Stimulated activated effector memory CD8-positive, alpha-beta T cell treated with anti-CD3 and anti-CD28 coated beads, Interleukin-12 subunit alpha, Interleukin-12 subunit beta, amount 100 ng/mL, for 72 hours (primary cell): Measurements from ENCODE around the gene SRD5A1.

Experiments used
- ATAC-seq: fragments of 150-1000 bp; cut with Tn5 transposase; 2 replicates; pipeline ENCODE4 v1.10.0; 2021
- DNase-seq, 2 donors: peaks; one replicate each; pipeline ENCODE4 v3.0.0; 2021 to 2022; ENCODE audit warnings: low spot score in 2 of 2
- H3K27ac Mint-ChIP-seq: one replicate; pipeline ENCODE4 v1.8.0; 2022; ENCODE audit warnings: mild to moderate bottlenecking, mixed read lengths
- H3K36me3 Mint-ChIP-seq: one replicate; pipeline ENCODE4 v1.8.0; 2022; ENCODE audit warnings: mild to moderate bottlenecking, mixed read lengths
- H3K4me1 Mint-ChIP-seq: one replicate; pipeline ENCODE4 v1.8.0; 2022; ENCODE audit warnings: mixed read lengths
- H3K4me3 Mint-ChIP-seq: one replicate; pipeline ENCODE4 v1.8.0; 2022; ENCODE audit warnings: mild to moderate bottlenecking, mixed read lengths
- H3K9me3 Mint-ChIP-seq: one replicate; pipeline ENCODE4 v1.8.0; 2022; ENCODE audit warnings: mixed read lengths

SRD5A1 gene

DNA sequence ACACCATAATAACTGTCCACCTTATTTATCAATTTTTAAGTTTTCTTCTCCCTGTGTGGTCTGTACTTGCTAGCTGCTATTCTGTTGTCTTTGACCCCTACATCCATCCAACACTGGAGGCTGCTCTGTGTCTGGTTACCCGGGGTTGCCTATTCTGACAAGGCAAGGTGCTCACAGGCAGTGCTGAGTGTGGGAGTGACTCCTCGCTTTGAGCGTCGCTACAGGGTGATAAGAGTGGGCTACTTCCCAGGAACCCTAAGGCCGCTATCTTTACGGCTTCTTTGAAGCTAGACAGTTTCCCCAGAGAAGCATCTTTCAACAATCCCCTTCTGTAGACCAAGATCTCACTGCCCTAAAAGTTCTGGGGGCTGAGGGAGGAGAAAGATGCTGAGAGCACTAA is 35.7 kb upstream of the SRD5A1 start:
- Mint-ChIP-seq H3K4me3 (no peak overlapping the region), H3K36me3 (peaks cover 57% of the 10 kb centered on the region), H3K9me3 (no peaks in the 10 kb centered on the region), H3K27ac (peak overlapping the region; percentile 53), H3K4me1 (no peaks in the 10 kb centered on the region)
- DNase-seq (no peak), ATAC-seq (no peak)

DNA sequence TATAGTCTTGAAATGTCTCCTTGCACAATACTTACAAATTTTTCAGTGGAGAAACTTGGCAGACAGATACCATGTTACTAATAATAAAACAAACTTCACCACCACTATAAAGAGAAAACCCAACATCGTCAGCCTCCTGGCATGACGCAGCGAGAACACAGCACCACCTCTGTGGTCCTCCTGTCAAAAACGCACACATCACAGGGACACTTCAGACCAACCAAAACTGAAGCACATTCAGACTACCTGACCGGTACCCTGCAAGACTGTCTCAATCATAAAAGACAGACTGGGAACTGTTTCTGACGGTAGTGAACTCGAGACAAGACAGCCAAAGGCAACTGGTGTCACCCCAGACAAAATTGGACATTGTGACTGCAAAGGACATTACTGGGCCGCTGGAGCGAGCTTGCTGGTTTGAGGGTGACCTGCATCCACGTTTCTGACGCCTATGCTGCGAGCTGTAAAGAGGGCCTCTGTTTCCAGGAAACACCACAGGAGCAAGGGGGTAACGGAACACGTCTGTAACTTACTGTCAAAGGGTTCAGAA is 34.8 kb upstream of the SRD5A1 start:
- ATAC-seq (no peak), DNase-seq (no peak)
- Mint-ChIP-seq H3K9me3 (no peaks in the 10 kb centered on the region), H3K4me3 (no peak overlapping the region), H3K4me1 (no peaks in the 10 kb centered on the region), H3K36me3 (peaks cover 66% of the 10 kb centered on the region), H3K27ac (peak overlapping the region; percentile 53)

DNA sequence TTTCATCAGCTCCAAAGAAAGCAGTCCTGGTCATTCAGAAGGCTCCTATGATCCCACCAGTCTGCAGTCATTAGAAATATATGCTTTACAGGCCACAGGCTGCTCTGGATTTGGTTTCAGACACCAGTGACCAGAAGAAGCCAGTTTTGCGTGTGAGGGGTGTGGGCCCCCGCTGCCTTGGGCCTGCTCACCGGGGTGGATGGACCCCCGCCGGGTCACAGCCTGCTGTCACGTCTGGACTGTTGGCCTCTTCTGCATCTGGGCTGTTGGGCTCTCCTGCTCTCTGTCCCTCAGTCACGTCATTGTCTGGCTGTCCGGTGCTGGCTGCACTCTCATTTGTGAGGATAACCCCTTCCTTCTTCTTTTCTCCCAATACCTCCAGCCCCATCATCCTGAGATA is 33.5 kb upstream of the SRD5A1 start:
- peaks cover 79% of the 10 kb centered on the region for H3K36me3 Mint-ChIP-seq
- H3K4me3 Mint-ChIP-seq, result no peak overlapping the region
- ATAC-seq, result no peak
- no peaks in the 10 kb centered on the region for H3K9me3 Mint-ChIP-seq
- peak overlapping the region; percentile 34 for H3K27ac Mint-ChIP-seq
- H3K4me1 Mint-ChIP-seq, result no peaks in the 10 kb centered on the region
- no peak for DNase-seq

DNA sequence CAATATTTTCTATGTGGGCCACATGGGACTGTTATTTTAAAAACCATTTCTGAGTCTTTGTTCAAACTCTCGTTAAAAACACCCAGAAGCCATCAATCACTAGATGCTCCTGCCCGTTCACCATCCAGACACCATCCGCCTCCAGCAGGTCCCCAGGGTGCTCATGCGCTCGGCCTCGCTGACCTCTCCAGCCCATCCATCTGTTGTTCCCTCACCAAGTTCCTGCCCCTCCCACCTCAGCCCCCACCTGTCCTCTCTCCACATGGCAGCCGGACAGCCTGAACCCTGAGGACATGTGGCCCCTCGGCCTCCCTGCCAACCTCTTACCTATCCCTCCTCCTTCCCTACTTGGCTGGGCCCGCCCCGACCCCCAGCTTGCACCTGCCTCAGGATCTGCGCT is 32.0 kb upstream of the SRD5A1 start:
- Mint-ChIP-seq H3K4me1 (no peaks in the 10 kb centered on the region), H3K9me3 (no peaks in the 10 kb centered on the region), H3K4me3 (no peak overlapping the region), H3K36me3 (peaks cover 94% of the 10 kb centered on the region), H3K27ac (peak overlapping the region; percentile 34)
- no peak for DNase-seq
- ATAC-seq, result no peak

DNA sequence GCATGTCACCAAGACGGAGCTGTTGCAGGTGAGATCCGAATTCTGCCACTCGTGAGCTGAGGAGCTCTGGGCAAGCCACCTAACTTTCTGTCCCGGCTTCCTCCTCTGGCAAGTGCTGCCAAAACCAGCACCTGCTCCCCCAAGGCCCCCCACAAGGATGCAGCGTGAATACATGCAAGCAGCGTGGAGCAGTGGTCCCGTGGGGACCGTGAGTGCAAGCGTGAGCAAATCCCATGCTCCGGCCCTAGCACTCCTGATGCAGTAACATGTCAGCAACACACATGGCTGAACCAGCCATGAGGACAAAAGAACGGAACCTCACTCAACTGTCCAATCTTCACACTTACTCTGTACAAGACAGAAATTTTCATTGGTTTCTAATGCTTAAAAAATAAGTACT is 31.4 kb upstream of the SRD5A1 start:
- H3K36me3 Mint-ChIP-seq, result peaks cover 100% of the 10 kb centered on the region
- no peaks in the 10 kb centered on the region for H3K9me3 Mint-ChIP-seq
- H3K4me1 Mint-ChIP-seq, result no peaks in the 10 kb centered on the region
- DNase-seq, result no peak
- no peak for ATAC-seq
- no peak overlapping the region for H3K4me3 Mint-ChIP-seq
- H3K27ac Mint-ChIP-seq, result no peak overlapping the region

DNA sequence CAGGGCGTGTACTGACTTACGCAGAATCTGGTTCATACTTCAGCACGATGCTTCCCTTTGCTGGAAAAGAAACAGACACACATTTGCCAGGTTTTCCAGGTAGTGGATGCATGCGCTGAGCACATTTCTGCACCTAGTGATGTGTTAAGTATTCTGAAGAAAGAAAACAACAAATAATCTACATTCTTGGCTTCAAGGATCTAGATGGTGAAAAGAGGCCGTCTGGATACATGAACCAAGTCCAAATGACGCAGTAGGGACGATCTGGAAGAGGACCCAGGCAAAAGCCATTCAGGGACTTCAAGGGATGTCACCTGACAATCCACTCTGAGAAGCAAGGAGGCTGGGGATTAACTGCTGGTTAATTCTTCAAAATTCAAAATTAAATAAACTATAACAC is 30.8 kb upstream of the SRD5A1 start:
- H3K4me1 Mint-ChIP-seq, result no peaks in the 10 kb centered on the region
- ATAC-seq, result no peak
- no peak for DNase-seq
- H3K36me3 Mint-ChIP-seq, result peaks cover 100% of the 10 kb centered on the region
- no peaks in the 10 kb centered on the region for H3K9me3 Mint-ChIP-seq
- H3K27ac Mint-ChIP-seq, result no peak overlapping the region
- no peak overlapping the region for H3K4me3 Mint-ChIP-seq

DNA sequence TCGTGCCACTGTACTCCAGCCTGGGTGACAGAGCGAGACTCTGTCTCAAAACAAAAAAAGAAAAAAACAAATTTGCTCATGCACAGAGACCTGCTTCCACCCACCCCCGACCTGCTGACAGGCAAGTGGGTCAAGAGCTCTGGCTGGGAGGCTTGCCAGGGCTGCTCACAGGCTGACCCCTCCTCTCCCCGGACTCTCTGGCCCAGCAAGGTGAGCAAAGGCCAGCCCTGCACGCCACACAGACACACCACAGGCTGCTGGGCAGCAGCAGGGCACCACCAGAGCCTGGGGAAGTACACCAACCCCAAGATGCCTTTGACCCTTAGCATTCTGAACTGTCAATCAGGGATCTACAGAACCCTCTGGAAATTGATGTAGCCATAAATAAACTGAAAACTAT is 29.6 kb upstream of the SRD5A1 start:
- no peaks in the 10 kb centered on the region for H3K9me3 Mint-ChIP-seq
- ATAC-seq (no peak), DNase-seq (no peak)
- peaks cover 100% of the 10 kb centered on the region for H3K36me3 Mint-ChIP-seq
- H3K4me3 Mint-ChIP-seq, result no peak overlapping the region
- no peaks in the 10 kb centered on the region for H3K4me1 Mint-ChIP-seq
- no peak overlapping the region for H3K27ac Mint-ChIP-seq

DNA sequence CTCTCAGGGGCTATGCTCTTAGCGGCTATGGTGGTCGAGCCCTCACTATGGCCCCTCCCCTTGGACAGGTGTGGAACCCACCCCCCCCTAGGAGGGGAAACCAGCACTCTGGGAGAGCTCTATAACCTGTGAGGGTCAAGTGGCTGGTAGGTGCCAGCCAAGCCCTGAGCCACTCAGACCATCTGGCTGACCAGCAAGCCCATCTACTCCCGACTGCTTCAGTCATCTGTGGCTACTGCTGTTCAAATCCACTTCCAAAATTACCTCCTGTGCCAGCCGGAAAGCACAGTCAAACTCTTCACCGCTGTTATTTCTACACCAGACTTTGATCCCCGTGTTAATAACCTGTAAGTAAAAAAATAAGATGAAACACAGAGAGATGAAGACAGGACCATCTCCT is 28.9 kb upstream of the SRD5A1 start:
- no peak overlapping the region for H3K27ac Mint-ChIP-seq
- H3K4me1 Mint-ChIP-seq, result no peaks in the 10 kb centered on the region
- no peak for ATAC-seq
- H3K4me3 Mint-ChIP-seq, result no peak overlapping the region
- H3K9me3 Mint-ChIP-seq, result no peaks in the 10 kb centered on the region
- DNase-seq, result no peak
- peaks cover 100% of the 10 kb centered on the region for H3K36me3 Mint-ChIP-seq

DNA sequence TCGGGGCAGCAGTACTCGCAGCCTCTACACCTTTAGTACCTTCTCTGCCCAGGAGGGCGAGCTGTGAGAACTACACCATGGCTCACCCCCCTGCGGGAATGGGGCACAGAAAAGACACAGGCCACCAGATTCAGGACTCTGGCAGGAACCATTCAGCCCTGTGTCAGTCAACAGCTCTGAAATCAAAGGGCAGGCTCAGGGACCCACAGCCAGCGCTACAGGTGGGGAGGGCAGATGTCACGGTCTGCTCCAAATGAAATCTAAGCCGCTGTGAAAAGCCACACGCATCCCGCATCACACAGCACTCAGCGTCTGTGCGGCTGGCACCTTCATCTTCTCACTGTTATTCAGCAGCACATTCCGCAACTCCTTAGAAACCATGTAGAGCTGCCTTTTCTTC is 28.3 kb upstream of the SRD5A1 start:
- DNase-seq, result no peak
- no peaks in the 10 kb centered on the region for H3K4me1 Mint-ChIP-seq
- no peaks in the 10 kb centered on the region for H3K9me3 Mint-ChIP-seq
- no peak for ATAC-seq
- H3K36me3 Mint-ChIP-seq, result peaks cover 100% of the 10 kb centered on the region
- H3K4me3 Mint-ChIP-seq, result no peak overlapping the region
- H3K27ac Mint-ChIP-seq, result no peak overlapping the region

DNA sequence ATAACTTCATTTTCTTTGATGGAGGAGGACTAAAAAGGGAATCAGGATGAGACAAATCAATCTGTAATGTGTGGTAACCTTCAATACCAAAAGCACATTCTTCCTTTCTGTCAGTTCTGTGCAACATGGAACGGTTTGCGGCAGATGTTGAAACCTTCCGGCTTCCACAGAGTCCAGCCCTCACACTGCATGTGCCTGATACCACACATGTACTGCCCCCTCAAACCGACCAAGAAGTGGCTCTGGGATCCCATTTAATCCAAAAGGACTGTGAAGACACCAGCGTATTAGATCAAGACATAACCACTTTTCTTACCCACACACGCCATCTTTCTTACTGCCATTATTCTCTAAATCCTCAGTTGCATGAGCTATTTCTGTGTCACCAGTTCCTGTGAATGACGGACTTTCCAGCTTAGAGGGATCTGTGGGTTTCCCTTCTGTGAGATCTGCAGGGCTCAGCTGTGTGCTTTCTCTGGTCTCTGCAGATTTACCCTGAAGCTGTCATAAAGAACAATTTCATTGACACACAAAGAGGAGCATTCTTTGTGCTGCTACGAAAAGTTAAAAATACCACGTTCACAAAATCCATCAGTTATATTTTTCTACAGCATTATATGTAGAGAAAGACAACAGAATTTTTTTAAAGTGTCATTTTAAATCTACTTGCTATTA is 26.2 kb upstream of the SRD5A1 start:
- Mint-ChIP-seq H3K4me1 (peaks cover 4% of the 10 kb centered on the region), H3K27ac (peak overlapping the region; percentile 48), H3K9me3 (no peaks in the 10 kb centered on the region), H3K36me3 (peaks cover 100% of the 10 kb centered on the region), H3K4me3 (no peak overlapping the region)
- no peak for DNase-seq
- no peak for ATAC-seq

DNA sequence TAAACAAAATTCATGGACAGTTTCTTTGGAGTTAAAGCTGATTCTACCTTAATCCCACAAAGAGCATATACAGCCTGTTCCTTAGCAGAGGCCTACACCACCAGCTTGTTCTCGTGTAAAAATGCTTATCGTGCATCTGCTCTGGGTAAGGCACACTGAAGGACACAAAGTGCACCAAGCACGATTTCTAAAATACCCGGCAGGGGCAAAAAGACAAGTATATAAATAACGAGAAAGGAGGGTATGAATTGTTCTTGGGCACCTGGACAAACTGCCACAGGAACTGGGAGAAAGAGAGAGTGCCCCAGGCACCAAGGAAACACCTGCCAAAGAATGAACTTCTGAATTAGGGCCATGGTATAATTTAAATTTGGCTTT is 25.7 kb upstream of the SRD5A1 start:
- no peak for DNase-seq
- peaks cover 100% of the 10 kb centered on the region for H3K36me3 Mint-ChIP-seq
- no peak for ATAC-seq
- H3K4me3 Mint-ChIP-seq, result no peak overlapping the region
- peaks cover 4% of the 10 kb centered on the region for H3K4me1 Mint-ChIP-seq
- H3K9me3 Mint-ChIP-seq, result no peaks in the 10 kb centered on the region
- H3K27ac Mint-ChIP-seq, result peak overlapping the region; percentile 48

DNA sequence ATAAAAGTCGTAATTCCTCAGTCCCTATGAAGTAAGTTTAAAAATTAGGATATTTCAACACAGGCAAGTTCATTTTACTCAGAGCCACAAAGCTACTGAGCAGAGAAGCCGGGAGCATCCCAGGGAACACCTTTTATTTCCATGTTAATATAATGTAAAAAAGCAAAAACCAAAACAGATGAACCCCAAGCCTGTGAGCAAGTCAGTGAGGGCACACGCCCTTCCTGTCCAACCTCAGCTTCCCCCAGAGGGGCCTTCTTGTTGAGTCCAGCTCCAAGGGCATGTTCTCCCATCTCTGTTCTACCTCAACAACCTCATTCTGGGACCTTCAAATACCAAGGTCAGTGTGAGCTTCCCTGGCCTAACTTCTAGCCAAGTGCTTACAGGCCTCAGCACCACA is 25.2 kb upstream of the SRD5A1 start:
- Mint-ChIP-seq H3K27ac (peak overlapping the region; percentile 48), H3K4me1 (peaks cover 4% of the 10 kb centered on the region), H3K4me3 (no peak overlapping the region), H3K9me3 (no peaks in the 10 kb centered on the region), H3K36me3 (peaks cover 100% of the 10 kb centered on the region)
- ATAC-seq (no peak), DNase-seq (no peak)

DNA sequence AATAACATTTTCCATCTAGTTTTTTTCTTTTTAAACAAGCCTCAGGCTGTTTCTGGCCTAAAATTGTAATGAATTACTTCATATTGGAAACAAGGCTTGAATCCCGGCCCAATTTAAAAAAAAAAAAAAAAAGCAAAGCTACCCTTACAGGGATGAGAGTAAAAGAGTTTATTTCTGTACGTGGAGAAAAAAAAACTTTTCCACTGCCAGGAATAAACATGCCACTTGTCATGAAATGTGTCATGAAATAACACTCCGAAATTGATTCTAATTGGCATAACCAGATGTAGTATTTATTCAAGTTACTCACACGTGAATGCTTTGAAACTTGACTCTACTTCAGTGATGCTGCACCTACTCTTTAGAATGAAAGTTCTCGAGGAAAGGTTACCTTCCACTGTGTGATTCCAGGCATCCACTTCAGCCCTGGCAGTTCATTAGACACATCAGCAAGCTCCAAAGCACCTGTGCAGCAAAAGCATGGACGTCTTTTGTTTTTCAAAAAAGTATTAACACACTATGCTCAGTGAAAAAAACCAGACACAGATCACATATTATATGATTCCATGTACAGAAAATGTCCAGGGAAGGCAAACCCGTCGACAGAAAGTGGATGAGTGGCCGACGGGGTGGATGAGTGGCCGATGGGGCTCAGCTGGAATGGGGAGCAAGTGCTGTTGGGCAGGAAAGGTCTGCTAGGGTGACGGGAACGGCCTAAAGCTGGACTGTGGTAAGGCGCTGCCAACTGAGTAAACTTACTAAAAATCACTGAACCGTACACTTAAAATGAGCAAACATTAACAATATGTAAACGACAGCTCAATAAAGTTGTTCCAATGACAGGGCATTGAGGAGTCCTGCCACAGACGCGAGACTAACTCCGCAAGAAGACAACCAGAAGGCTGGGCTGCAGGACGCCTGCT is 21.6 kb upstream of the SRD5A1 start:
- Mint-ChIP-seq H3K9me3 (no peaks in the 10 kb centered on the region), H3K27ac (peak overlapping the region; percentile 23), H3K4me1 (peaks cover 29% of the 10 kb centered on the region), H3K36me3 (peaks cover 100% of the 10 kb centered on the region), H3K4me3 (no peak overlapping the region)
- ATAC-seq, result no peak
- no peak for DNase-seq

DNA sequence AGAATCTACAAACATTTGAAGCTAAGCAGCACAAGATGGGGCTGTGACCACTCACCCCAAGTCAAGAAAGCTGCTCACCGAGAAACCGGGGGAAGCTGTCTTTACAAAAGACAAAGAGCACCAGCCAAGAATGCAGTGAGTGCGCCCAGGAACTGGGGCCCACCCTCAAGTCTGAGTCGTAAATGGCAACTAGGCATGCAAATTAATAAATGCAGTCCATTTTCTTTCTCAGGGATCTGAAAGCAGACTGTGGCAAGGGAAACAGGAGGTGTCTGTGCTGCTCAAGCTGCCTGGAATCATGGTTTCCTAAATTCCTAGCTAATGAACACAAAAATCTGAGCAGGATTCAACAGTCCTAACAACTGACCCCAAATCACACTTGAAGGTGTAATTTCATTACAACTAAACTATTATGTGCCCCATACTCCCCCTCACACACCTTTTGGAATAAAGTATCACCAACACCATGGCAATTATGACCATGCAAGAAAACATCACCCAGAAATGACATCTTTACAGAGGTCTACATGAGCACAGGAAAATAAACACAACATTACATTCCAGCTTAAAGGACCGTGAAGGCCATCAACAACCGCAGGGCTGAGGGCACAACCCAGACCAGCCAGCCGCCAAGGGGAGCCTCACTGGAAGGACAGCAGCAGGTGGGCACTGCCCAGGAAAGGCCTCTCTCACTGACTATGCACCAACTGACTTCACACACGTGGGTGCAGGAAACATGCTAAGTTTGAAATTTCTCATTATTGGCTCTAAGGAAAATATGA is 18.0 kb upstream of the SRD5A1 start:
- Mint-ChIP-seq H3K9me3 (no peaks in the 10 kb centered on the region), H3K36me3 (peaks cover 100% of the 10 kb centered on the region), H3K27ac (peak overlapping the region; percentile 30), H3K4me1 (peaks cover 34% of the 10 kb centered on the region), H3K4me3 (no peak overlapping the region)
- no peak for ATAC-seq
- DNase-seq, result no peak

DNA sequence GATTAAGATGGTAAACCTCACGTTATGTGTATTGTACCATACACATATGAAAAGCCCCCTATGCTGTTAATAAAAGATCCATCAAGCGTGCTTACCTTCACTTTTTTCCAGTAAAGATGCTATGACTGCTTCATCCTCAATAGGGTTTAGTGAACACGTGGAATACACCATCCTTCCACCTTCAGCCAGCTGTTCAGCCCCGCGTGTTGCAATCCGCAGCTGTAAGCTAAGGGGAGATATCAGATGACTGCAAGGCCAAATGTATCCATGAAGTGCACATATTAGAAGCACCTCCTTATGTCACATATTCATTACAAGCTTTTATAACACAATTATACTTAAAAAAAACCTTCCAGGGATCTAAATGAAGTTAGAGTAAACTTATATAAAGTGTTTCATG is 16.6 kb upstream of the SRD5A1 start:
- no peak for DNase-seq
- Mint-ChIP-seq H3K4me1 (peaks cover 30% of the 10 kb centered on the region), H3K4me3 (no peak overlapping the region), H3K27ac (no peak overlapping the region), H3K36me3 (peaks cover 100% of the 10 kb centered on the region), H3K9me3 (no peaks in the 10 kb centered on the region)
- no peak for ATAC-seq
